Measurements from ENCODE around the gene SYN1. TPM values are rescaled to one million over a fixed set of nuclear protein-coding genes. Genes with fewer than 3 reads are reported as not detected.
A peak's percentile ranks its signal among the peaks of the same experiment; 100 is the strongest.

Gene SYN1
- total and polyA plus RNA-seq, 12 donors = 0.12 to 16.5 (median 3.8) TPM; not detected in 1

GRCh38 chrX:47661539-47661938, 41.9 kb upstream of the SYN1 start:
- WGBS, 4 donors = 78 to 95% (median 87%) methylated on average over 1 to 7 of the region's 7 CpGs
- no peaks in the 10 kb centered on the region for H3K27me3 ChIP-seq
- H3K9me3 ChIP-seq (replicated peaks in 1 of 3) = no peaks in the 10 kb centered on the region
- H3K4me3 ChIP-seq = no peak overlapping the region
- DNase-seq = no peak
- TF ChIP-seq POLR2A (IDR thresholded peaks at IDR 0.05) = no peak
- TF ChIP-seq, protein P1, sequence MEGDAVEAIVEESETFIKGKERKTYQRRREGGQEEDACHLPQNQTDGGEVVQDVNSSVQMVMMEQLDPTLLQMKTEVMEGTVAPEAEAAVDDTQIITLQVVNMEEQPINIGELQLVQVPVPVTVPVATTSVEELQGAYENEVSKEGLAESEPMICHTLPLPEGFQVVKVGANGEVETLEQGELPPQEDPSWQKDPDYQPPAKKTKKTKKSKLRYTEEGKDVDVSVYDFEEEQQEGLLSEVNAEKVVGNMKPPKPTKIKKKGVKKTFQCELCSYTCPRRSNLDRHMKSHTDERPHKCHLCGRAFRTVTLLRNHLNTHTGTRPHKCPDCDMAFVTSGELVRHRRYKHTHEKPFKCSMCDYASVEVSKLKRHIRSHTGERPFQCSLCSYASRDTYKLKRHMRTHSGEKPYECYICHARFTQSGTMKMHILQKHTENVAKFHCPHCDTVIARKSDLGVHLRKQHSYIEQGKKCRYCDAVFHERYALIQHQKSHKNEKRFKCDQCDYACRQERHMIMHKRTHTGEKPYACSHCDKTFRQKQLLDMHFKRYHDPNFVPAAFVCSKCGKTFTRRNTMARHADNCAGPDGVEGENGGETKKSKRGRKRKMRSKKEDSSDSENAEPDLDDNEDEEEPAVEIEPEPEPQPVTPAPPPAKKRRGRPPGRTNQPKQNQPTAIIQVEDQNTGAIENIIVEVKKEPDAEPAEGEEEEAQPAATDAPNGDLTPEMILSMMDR (IDR thresholded peaks at IDR 0.05) = no peak
- no peak overlapping the region for H3K27ac ChIP-seq
- intact Hi-C loops (cut with DNase I) = no loop called here
- peaks cover 0 to 10% of the 10 kb centered on the region in 2 donors for H3K36me3 ChIP-seq (replicated peaks in 1 of 2)
- H3K4me1 ChIP-seq (replicated peaks in 1 of 2) = peaks cover 0 to 4% of the 10 kb centered on the region in 2 donors

DNA sequence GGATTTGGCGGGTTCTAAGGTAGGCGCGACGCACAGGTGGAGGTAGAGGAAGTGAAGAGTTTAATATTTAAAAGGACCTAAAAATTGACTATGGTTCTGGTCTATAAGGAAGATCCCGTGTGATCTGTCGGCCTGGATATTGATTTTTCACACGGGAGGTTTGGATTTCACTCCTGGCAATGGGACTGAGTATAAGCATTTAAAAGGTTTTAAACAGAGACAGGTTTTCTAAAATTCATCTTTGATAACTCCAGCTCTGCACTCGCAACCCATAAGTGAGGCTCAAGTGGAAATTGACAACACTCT, 39.7 kb upstream of the SYN1 start:
- DNase-seq = no peak
- 17 to 60% (median 34%) methylated on average over 8 of the region's 8 CpGs for WGBS, 4 donors
- peak overlapping the region in 1 of 4 donors; percentile 69 for H3K4me3 ChIP-seq
- H3K27me3 ChIP-seq = no peaks in the 10 kb centered on the region
- H3K9me3 ChIP-seq (replicated peaks in 1 of 3) = no peaks in the 10 kb centered on the region
- TF ChIP-seq, protein P1 (IDR thresholded peaks at IDR 0.05) = no peak
- TF ChIP-seq POLR2A (IDR thresholded peaks at IDR 0.05) = no peak
- peaks cover 0 to 13% of the 10 kb centered on the region in 2 donors for H3K36me3 ChIP-seq (replicated peaks in 1 of 2)
- H3K27ac ChIP-seq = peak overlapping the region; percentile 78 to 100 (median 97)
- H3K4me1 ChIP-seq (replicated peaks in 1 of 2) = peaks cover 0 to 4% of the 10 kb centered on the region in 2 donors
- intact Hi-C loops (cut with DNase I) = no loop called here

DNA sequence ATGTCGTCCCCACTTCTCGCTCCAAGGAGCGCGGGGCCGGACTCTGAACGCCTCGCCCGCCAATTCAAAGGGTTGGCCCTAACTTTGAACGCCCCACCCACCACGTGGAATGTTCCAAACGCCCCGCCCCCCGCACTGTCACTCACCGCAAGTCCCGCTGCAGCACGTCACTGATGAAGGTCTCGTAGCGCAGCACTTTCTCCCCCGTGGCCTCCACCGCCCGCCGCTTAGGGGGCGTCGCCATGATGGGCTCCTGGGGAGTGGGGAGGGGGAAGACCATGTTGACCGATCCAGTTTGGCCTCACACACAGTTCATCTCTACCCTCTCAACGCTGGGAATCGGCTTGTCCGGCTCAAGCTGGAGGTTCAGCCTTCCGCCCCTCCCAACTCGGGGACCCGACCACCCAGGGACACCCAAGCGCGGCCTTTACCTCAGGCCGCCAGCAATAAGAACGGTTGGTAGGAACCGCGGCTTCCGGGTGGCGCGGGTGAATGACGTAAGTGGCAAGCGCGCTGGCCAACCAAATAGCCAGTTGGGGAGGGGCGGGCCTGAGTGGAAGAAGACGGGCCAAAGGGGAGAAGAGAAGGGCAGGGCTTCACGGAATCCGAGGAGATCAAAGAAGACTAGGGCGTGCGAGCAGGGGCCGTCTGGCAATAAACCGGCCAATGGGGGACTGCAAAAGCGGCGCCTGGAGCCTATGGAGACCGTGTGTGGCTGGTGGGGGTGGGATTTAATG, 39.2 kb upstream of the SYN1 start, which contains the start of gene UXT:
UXT (minus strand) TSS at position 497 of the 737 bp plus-strand sequence; CDS start at position 244, 253 bp downstream.
- DNase-seq = peak; percentile 89 to 96 (median 95)
- Histone ChIP-seq H3K27ac (peak within 1 kb of the TSS; percentile 78 to 100 (median 97)), H3K9me3 (replicated peaks in 1 of 3) (no peaks in the 10 kb centered on the region), H3K27me3 (no peaks in the 10 kb centered on the region), H3K4me3 (peak within 1 kb of the TSS in 2 of 4 donors; percentile 20 to 69), H3K36me3 (replicated peaks in 1 of 2) (peaks cover 0 to 15% of the 10 kb centered on the region in 2 donors), H3K4me1 (replicated peaks in 1 of 2) (peaks cover 0 to 4% of the 10 kb centered on the region in 2 donors)
- TF ChIP-seq, protein P1 (IDR thresholded peaks at IDR 0.05) = no peak
- peak; percentile 55 to 82 for TF ChIP-seq POLR2A (IDR thresholded peaks at IDR 0.05)
- intact Hi-C loops (cut with DNase I) = no loop called here
- WGBS, 4 donors = 0 to 31% (median 15%) methylated on average over 11 to 54 of the region's 54 CpGs

- Histone ChIP-seq H3K9me3 (replicated peaks in 1 of 3) (no peaks in the 10 kb centered on the region), H3K27ac (peak overlapping the region in 3 of 5 donors; percentile 93 to 100 (median 97)), H3K4me1 (replicated peaks in 1 of 2) (peaks cover 0 to 4% of the 10 kb centered on the region in 2 donors), H3K36me3 (replicated peaks in 1 of 2) (peaks cover 0 to 18% of the 10 kb centered on the region in 2 donors), H3K4me3 (peak overlapping the region in 2 of 4 donors; percentile 20 to 69), H3K27me3 (no peaks in the 10 kb centered on the region)
- WGBS, 4 donors = 0 to 63% (median 28%) methylated on average over 6 to 13 of the region's 13 CpGs
- no peak for TF ChIP-seq POLR2A (IDR thresholded peaks at IDR 0.05)
- TF ChIP-seq, protein P1 (IDR thresholded peaks at IDR 0.05) = no peak
- intact Hi-C loops (cut with DNase I) = no loop called here
- no peak for DNase-seq
Observed at GRCh38 chrX:47658301-47658683, 38.6 kb upstream of the SYN1 start.
